ENCODE data around the gene PACRG. TPM values are rescaled to one million over a fixed set of nuclear protein-coding genes. Genes with fewer than 3 reads are reported as not detected.

The PACRG gene
- polyA plus RNA-seq, 1 donor (not counting 4 experiments of a cell fraction or from before 2014, with no cell fraction given): 0.31 TPM

- H3K36me3 ChIP-seq (ENCODE audit: control insufficient read depth in 2 of 2, extremely low read depth in 1 of 2, insufficient read depth in 2 of 2, low read length in 2 of 2): no peaks in the 10 kb centered on the region
- H3K4me2 ChIP-seq (ENCODE audit: control insufficient read depth, extremely low read depth, insufficient read depth, low read depth, low read length): no peak overlapping the region
- H3K9me3 ChIP-seq (ENCODE audit: control insufficient read depth, low read depth, low read length): peaks cover 3% of the 10 kb centered on the region
- H4K20me1 ChIP-seq (ENCODE audit: control insufficient read depth, extremely low read depth, insufficient read depth, low read length): no peaks in the 10 kb centered on the region
- no peaks in the 10 kb centered on the region for H3K9me1 ChIP-seq (ENCODE audit: control insufficient read depth, extremely low read depth, insufficient read depth, low read length)
- no peak overlapping the region for H3K27ac ChIP-seq (ENCODE audit: control insufficient read depth, insufficient read depth, low read length)
- no peak overlapping the region for H3K9ac ChIP-seq (ENCODE audit: control insufficient read depth, extremely low read depth, insufficient read depth, low read length)
- no peaks in the 10 kb centered on the region for H3K4me1 ChIP-seq (ENCODE audit: control insufficient read depth, extremely low read depth, insufficient read depth, low read length)
- no peak for DNase-seq (ENCODE audit: low read depth, low spot score)
- no peak overlapping the region for H3K4me3 ChIP-seq (ENCODE audit: control insufficient read depth in 2 of 3, extremely low read depth in 1 of 3, insufficient read depth in 2 of 3, low read depth in 1 of 3, low read length in 3 of 3)
- TF ChIP-seq, protein P1, sequence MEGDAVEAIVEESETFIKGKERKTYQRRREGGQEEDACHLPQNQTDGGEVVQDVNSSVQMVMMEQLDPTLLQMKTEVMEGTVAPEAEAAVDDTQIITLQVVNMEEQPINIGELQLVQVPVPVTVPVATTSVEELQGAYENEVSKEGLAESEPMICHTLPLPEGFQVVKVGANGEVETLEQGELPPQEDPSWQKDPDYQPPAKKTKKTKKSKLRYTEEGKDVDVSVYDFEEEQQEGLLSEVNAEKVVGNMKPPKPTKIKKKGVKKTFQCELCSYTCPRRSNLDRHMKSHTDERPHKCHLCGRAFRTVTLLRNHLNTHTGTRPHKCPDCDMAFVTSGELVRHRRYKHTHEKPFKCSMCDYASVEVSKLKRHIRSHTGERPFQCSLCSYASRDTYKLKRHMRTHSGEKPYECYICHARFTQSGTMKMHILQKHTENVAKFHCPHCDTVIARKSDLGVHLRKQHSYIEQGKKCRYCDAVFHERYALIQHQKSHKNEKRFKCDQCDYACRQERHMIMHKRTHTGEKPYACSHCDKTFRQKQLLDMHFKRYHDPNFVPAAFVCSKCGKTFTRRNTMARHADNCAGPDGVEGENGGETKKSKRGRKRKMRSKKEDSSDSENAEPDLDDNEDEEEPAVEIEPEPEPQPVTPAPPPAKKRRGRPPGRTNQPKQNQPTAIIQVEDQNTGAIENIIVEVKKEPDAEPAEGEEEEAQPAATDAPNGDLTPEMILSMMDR (optimal IDR thresholded peaks at IDR 0.05 in 1 of 3, IDR thresholded peaks at IDR 0.05 in 1 of 3, conservative IDR thresholded peaks at IDR 0.05 in 1 of 3; ENCODE audit: extremely low read depth in 1 of 3, insufficient read depth in 2 of 3, low read length in 3 of 3): no peak
- TF ChIP-seq EZH2 (IDR thresholded peaks at IDR 0.05; ENCODE audit: low read length): no peak
- FAIRE-seq: no peak
- H3K79me2 ChIP-seq (ENCODE audit: control insufficient read depth, insufficient read depth, low read length): no peaks in the 10 kb centered on the region
- dilution Hi-C loops (cut with MboI; ENCODE audit: extremely low pct_ligation_motif_present, low sequenced_read_pairs): no loop called here
- H3K27me3 ChIP-seq (ENCODE audit: control insufficient read depth, extremely low read depth, insufficient read depth, low read length): no peaks in the 10 kb centered on the region
- no peak overlapping the region for H2AFZ ChIP-seq (ENCODE audit: control insufficient read depth, low read length)
These were observed 484.3 kb downstream of the PACRG start for GRCh38 chr6:163212123-163212522.

DNA sequence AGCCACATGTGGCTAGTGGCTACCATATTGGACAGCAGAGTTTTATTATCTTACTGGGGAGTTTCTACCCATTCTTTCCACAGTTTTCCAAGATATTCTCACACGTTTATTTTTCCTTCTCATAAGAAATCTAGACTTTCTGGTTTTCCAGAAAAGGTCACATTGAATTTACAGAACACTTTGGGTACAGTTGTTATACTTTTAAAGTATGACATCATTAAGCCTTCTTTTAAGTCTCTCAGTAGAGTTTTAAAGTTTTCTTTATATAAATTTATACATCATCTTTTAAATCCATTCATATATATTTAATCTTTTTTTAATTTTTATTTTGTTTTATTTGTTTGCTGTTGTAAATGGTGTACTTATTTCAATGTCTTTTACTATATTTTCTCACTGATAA lies 486.5 kb downstream of the PACRG start:
- no peak overlapping the region for H3K9ac ChIP-seq (ENCODE audit: control insufficient read depth, extremely low read depth, insufficient read depth, low read length)
- no peaks in the 10 kb centered on the region for H3K4me1 ChIP-seq (ENCODE audit: control insufficient read depth, extremely low read depth, insufficient read depth, low read length)
- no peaks in the 10 kb centered on the region for H3K36me3 ChIP-seq (ENCODE audit: control insufficient read depth in 2 of 2, extremely low read depth in 1 of 2, insufficient read depth in 2 of 2, low read length in 2 of 2)
- no peaks in the 10 kb centered on the region for H3K9me1 ChIP-seq (ENCODE audit: control insufficient read depth, extremely low read depth, insufficient read depth, low read length)
- no peak overlapping the region for H3K4me3 ChIP-seq (ENCODE audit: control insufficient read depth in 2 of 3, extremely low read depth in 1 of 3, insufficient read depth in 2 of 3, low read depth in 1 of 3, low read length in 3 of 3)
- no peak for TF ChIP-seq EZH2 (IDR thresholded peaks at IDR 0.05; ENCODE audit: low read length)
- TF ChIP-seq, protein P1 (optimal IDR thresholded peaks at IDR 0.05 in 1 of 3, IDR thresholded peaks at IDR 0.05 in 1 of 3, conservative IDR thresholded peaks at IDR 0.05 in 1 of 3; ENCODE audit: extremely low read depth in 1 of 3, insufficient read depth in 2 of 3, low read length in 3 of 3): no peak
- H4K20me1 ChIP-seq (ENCODE audit: control insufficient read depth, extremely low read depth, insufficient read depth, low read length): no peaks in the 10 kb centered on the region
- dilution Hi-C loops (cut with MboI; ENCODE audit: extremely low pct_ligation_motif_present, low sequenced_read_pairs): no loop called here
- no peak overlapping the region for H3K27ac ChIP-seq (ENCODE audit: control insufficient read depth, insufficient read depth, low read length)
- peaks cover 4% of the 10 kb centered on the region for H3K27me3 ChIP-seq (ENCODE audit: control insufficient read depth, extremely low read depth, insufficient read depth, low read length)
- no peak for DNase-seq (ENCODE audit: low read depth, low spot score)
- peaks cover 3% of the 10 kb centered on the region for H3K9me3 ChIP-seq (ENCODE audit: control insufficient read depth, low read depth, low read length)
- FAIRE-seq: no peak
- no peaks in the 10 kb centered on the region for H3K79me2 ChIP-seq (ENCODE audit: control insufficient read depth, insufficient read depth, low read length)
- no peak overlapping the region for H3K4me2 ChIP-seq (ENCODE audit: control insufficient read depth, extremely low read depth, insufficient read depth, low read depth, low read length)
- H2AFZ ChIP-seq (ENCODE audit: control insufficient read depth, low read length): no peak overlapping the region
